Measurements from ENCODE around the gene MIPEP. TPM values are rescaled to one million over a fixed set of nuclear protein-coding genes. Genes with fewer than 3 reads are reported as not detected.
A peak's percentile ranks its signal among the peaks of the same experiment; 100 is the strongest.
"Not testable (repeated sequence)": the region's sequence is repeated elsewhere in the genome, so short reads cannot be mapped to it uniquely, and the experiment has no call there.

The MIPEP gene
- total RNA-seq, 2 donors from 2014 or later: 4.0 to 14.6 TPM

- no peaks in the 10 kb centered on the region for H3K27me3 Mint-ChIP-seq
- H3K36me3 Mint-ChIP-seq (ENCODE audit: low read depth): no peaks in the 10 kb centered on the region
- H3K4me1 Mint-ChIP-seq: peaks cover 10% of the 10 kb centered on the region
- ATAC-seq (replicated peaks): peak; percentile 32
- H3K27ac Mint-ChIP-seq: no peak overlapping the region
- no peak overlapping the region for H3K4me3 Mint-ChIP-seq
- no peaks in the 10 kb centered on the region for H3K9me3 Mint-ChIP-seq
Observed at GRCh38 chr13:23771552-23771951, 117.6 kb downstream of the MIPEP start.

- Mint-ChIP-seq H3K27me3 (no peaks in the 10 kb centered on the region), H3K36me3 (ENCODE audit: low read depth) (no peaks in the 10 kb centered on the region), H3K4me3 (no peak overlapping the region), H3K9me3 (no peaks in the 10 kb centered on the region), H3K27ac (no peak overlapping the region), H3K4me1 (peaks cover 5% of the 10 kb centered on the region)
- ATAC-seq (replicated peaks): no peak
Observed at GRCh38 chr13:23770973-23771372, 118.2 kb downstream of the MIPEP start.

DNA sequence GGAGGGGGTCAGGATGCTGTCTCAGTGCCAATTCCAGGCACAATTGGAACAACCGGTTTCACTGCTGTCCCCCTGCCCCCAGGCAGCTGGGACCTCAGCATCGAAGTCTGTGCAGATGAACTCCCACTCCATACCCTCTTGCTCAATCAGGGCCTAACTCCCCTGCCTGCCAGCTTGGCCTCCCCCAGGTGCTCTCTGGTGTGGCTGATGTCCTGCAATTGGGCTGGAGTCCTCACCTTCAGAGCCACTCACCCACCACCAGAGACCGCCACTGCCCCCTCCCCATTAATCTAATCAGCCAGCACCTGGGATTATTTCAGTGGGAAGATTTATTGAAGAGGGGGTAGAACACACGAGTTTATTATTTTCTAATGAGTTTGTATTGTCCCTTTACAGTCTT is 118.8 kb downstream of the MIPEP start:
- Mint-ChIP-seq H3K9me3 (no peaks in the 10 kb centered on the region), H3K36me3 (ENCODE audit: low read depth) (no peaks in the 10 kb centered on the region), H3K27me3 (no peaks in the 10 kb centered on the region), H3K4me1 (peaks cover 5% of the 10 kb centered on the region), H3K27ac (no peak overlapping the region), H3K4me3 (no peak overlapping the region)
- no peak for ATAC-seq (replicated peaks)

- no peak for ATAC-seq (replicated peaks)
- no peaks in the 10 kb centered on the region for H3K9me3 Mint-ChIP-seq
- peaks cover 5% of the 10 kb centered on the region for H3K4me1 Mint-ChIP-seq
- no peaks in the 10 kb centered on the region for H3K36me3 Mint-ChIP-seq (ENCODE audit: low read depth)
- H3K4me3 Mint-ChIP-seq: no peak overlapping the region
- H3K27me3 Mint-ChIP-seq: no peaks in the 10 kb centered on the region
- H3K27ac Mint-ChIP-seq: no peak overlapping the region
Observed at GRCh38 chr13:23769401-23769800, 119.8 kb downstream of the MIPEP start.

- peaks cover 5% of the 10 kb centered on the region for H3K4me1 Mint-ChIP-seq
- ATAC-seq (replicated peaks): no peak
- no peaks in the 10 kb centered on the region for H3K27me3 Mint-ChIP-seq
- no peaks in the 10 kb centered on the region for H3K36me3 Mint-ChIP-seq (ENCODE audit: low read depth)
- H3K4me3 Mint-ChIP-seq: no peak overlapping the region
- H3K9me3 Mint-ChIP-seq: no peaks in the 10 kb centered on the region
- no peak overlapping the region for H3K27ac Mint-ChIP-seq
Observed at GRCh38 chr13:23767838-23768237, 121.4 kb downstream of the MIPEP start.

GRCh38 chr13:23766939-23767338 is 122.3 kb downstream of the MIPEP start:
- ATAC-seq (replicated peaks): no peak
- no peak overlapping the region for H3K27ac Mint-ChIP-seq
- no peaks in the 10 kb centered on the region for H3K9me3 Mint-ChIP-seq
- H3K4me1 Mint-ChIP-seq: peaks cover 5% of the 10 kb centered on the region
- H3K36me3 Mint-ChIP-seq (ENCODE audit: low read depth): no peaks in the 10 kb centered on the region
- no peaks in the 10 kb centered on the region for H3K27me3 Mint-ChIP-seq
- H3K4me3 Mint-ChIP-seq: no peak overlapping the region

- Mint-ChIP-seq H3K36me3 (ENCODE audit: low read depth) (no peaks in the 10 kb centered on the region), H3K4me3 (no peak overlapping the region), H3K27ac (no peak overlapping the region), H3K9me3 (no peaks in the 10 kb centered on the region), H3K27me3 (no peaks in the 10 kb centered on the region), H3K4me1 (no peaks in the 10 kb centered on the region)
- no peak for ATAC-seq (replicated peaks)
Observed at GRCh38 chr13:23766283-23766682, 122.9 kb downstream of the MIPEP start.

GRCh38 chr13:23765531-23765930 is 123.7 kb downstream of the MIPEP start:
- H3K27me3 Mint-ChIP-seq: no peaks in the 10 kb centered on the region
- H3K4me1 Mint-ChIP-seq: no peaks in the 10 kb centered on the region
- no peaks in the 10 kb centered on the region for H3K9me3 Mint-ChIP-seq
- H3K4me3 Mint-ChIP-seq: no peak overlapping the region
- H3K27ac Mint-ChIP-seq: no peak overlapping the region
- no peaks in the 10 kb centered on the region for H3K36me3 Mint-ChIP-seq (ENCODE audit: low read depth)
- no peak for ATAC-seq (replicated peaks)

DNA sequence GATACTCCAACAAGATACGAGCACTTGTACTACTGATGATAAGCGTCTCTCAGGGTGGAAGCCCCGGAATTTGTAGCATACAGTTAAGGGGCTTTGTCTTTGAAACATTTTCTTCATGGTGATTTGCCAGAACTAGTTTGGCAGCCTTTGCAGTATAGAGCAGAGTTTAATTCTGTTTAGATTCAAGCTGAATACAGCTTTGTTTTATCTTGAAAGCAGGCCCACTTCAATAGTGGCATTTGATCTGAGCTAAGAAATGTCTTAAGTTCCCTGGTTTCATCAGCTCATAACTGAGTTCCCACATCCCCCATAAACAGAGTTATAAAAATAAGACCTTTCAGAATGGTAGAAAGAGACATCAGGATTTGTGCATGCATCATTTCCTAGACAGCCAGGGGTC is 125.9 kb downstream of the MIPEP start:
- Mint-ChIP-seq H3K27me3 (no peaks in the 10 kb centered on the region), H3K36me3 (ENCODE audit: low read depth) (no peaks in the 10 kb centered on the region), H3K27ac (no peak overlapping the region), H3K4me1 (no peaks in the 10 kb centered on the region), H3K4me3 (no peak overlapping the region), H3K9me3 (no peaks in the 10 kb centered on the region)
- no peak for ATAC-seq (replicated peaks)

DNA sequence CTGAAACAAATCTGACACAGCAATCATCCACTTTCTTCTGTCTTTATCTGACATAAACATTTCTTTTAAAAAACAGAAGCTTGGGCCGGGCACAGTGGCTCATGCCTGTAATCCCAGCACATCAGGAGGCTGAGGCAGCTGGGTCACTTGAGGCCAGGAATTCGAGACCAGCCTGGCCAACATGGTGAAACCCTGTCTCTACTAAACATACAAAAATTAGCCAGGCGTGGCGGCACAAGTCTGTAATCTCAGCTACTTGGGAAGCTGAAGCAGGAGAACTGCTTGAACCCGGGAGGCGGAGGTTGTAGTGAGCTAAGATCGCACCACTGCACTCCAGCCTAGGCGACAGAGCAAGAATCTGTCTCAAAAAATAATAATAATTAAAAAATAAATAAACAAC is 127.4 kb downstream of the MIPEP start:
- not testable (repeated sequence) for H3K27ac Mint-ChIP-seq; H3K4me3 Mint-ChIP-seq; H3K9me3 Mint-ChIP-seq; H3K4me1 Mint-ChIP-seq; ATAC-seq (replicated peaks); H3K27me3 Mint-ChIP-seq; H3K36me3 Mint-ChIP-seq (ENCODE audit: low read depth)

DNA sequence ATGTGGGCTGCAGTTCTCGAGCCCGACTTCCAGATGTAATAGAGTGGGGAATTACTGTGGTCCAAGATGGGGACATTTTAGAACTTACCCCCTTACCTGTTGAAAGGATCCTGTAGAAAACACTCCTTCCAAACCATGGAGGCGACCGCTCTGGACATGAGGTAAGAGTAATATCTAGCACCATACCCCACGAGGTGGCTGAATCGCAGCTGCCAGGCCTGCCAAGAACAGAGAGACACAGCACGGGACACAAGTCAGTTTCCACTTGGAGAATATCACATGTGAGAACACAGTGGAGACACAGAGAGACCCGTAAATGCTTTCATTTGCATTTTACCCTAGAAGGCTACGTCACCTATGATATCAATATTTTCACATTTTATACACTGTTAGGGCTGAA is 129.2 kb downstream of the MIPEP start:
- H3K9me3 Mint-ChIP-seq: no peaks in the 10 kb centered on the region
- ATAC-seq (replicated peaks): no peak
- no peak overlapping the region for H3K27ac Mint-ChIP-seq
- no peaks in the 10 kb centered on the region for H3K36me3 Mint-ChIP-seq (ENCODE audit: low read depth)
- no peaks in the 10 kb centered on the region for H3K27me3 Mint-ChIP-seq
- H3K4me1 Mint-ChIP-seq: peaks cover 2% of the 10 kb centered on the region
- no peak overlapping the region for H3K4me3 Mint-ChIP-seq

DNA sequence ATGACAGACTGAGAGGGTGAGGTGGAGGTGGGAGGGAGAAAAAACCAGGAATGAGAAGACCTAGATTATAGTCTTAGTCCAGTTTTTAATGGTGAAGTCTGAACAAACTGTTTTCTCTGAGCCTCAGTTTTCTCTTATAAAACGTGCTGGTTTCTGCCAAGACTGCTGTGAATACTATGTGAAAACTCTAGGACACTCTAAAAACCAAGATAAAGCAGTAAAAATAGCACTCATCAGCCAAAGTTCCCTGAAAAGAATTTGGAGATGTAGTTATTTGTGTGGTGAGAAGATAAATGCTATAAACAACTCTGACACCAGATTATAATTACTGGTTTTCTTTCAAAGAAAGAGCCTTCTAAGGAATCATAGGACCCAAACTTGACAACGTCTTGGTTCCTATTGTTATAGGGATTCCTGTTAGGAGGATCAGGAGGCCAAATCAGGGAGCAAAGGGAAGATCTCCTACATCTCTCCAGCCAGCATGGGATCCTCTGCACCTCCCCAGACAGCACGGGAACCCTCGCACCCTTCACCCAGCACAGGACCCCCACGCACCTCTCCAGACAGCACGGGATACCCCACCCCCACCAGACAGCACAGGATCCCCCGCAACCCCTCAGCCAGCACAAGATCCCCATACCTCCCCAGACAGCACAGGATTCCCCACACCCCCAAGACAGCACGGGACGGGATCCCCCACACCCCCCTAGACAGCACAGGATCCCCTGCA is 130.2 kb downstream of the MIPEP start:
- H3K27ac Mint-ChIP-seq: no peak overlapping the region
- no peak for ATAC-seq (replicated peaks)
- H3K27me3 Mint-ChIP-seq: no peaks in the 10 kb centered on the region
- no peaks in the 10 kb centered on the region for H3K9me3 Mint-ChIP-seq
- H3K4me1 Mint-ChIP-seq: peaks cover 7% of the 10 kb centered on the region
- no peaks in the 10 kb centered on the region for H3K36me3 Mint-ChIP-seq (ENCODE audit: low read depth)
- no peak overlapping the region for H3K4me3 Mint-ChIP-seq

- no peak for ATAC-seq (replicated peaks)
- peak overlapping the region; percentile 45 for H3K4me3 Mint-ChIP-seq
Observed at GRCh38 chr13:23754997-23755396, 134.2 kb downstream of the MIPEP start.

DNA sequence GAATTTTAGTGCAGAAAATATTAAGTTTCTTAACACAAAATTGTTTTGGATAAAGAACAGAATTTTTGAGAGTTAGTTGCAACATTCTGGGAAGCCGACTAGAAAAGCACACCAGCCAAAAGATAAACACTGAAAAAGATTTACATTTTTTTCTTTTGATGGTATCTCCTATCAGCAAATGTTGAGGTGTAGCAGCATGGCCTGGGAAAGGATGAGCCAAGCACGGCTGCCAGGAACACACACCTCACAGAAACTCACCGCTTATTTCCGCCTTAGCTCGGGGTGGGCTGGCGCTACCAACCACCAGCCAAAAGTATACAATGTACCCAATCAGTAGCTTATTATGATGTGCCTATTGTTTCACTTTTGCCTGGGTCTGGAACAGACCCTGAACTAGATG is 134.7 kb downstream of the MIPEP start:
- Mint-ChIP-seq H3K4me1 (peaks cover 36% of the 10 kb centered on the region), H3K9me3 (no peaks in the 10 kb centered on the region), H3K4me3 (peak overlapping the region; percentile 45), H3K36me3 (ENCODE audit: low read depth) (no peaks in the 10 kb centered on the region), H3K27ac (peak overlapping the region; percentile 62), H3K27me3 (no peaks in the 10 kb centered on the region)
- peak; percentile 33 for ATAC-seq (replicated peaks)

More at GRCh38 chr13:23754997-23755396, 134.2 kb downstream of the MIPEP start:
- H3K9me3 Mint-ChIP-seq: no peaks in the 10 kb centered on the region
- no peaks in the 10 kb centered on the region for H3K36me3 Mint-ChIP-seq (ENCODE audit: low read depth)
- H3K27me3 Mint-ChIP-seq: no peaks in the 10 kb centered on the region
- H3K4me1 Mint-ChIP-seq: peaks cover 31% of the 10 kb centered on the region
- H3K27ac Mint-ChIP-seq: peak overlapping the region; percentile 62

- Mint-ChIP-seq H3K27me3 (no peaks in the 10 kb centered on the region), H3K27ac (peak overlapping the region; percentile 30), H3K9me3 (no peaks in the 10 kb centered on the region), H3K4me1 (peaks cover 36% of the 10 kb centered on the region), H3K36me3 (ENCODE audit: low read depth) (no peaks in the 10 kb centered on the region), H3K4me3 (peak overlapping the region; percentile 30)
- ATAC-seq (replicated peaks): peak; percentile 26
Observed at GRCh38 chr13:23753458-23753857, 135.7 kb downstream of the MIPEP start.

Measured in activated T-helper 17 cell treated with anti-CD3 and anti-CD28 coated beads, Interleukin-2, amount 50 U/mL, for 72 hours (primary cell).